TTC549 (cell line): Measurements from ENCODE around the gene CBLN3.
"Not testable (repeated sequence)": the region's sequence is repeated elsewhere in the genome, so short reads cannot be mapped to it uniquely, and the experiment has no call there.

Experiments used
- FAIRE-seq: peaks from 2 replicates; lab custom pipeline; 2012; peaks lifted over from hg19 to GRCh38; lab: Jason Lieb, UNC

Gene CBLN3

DNA sequence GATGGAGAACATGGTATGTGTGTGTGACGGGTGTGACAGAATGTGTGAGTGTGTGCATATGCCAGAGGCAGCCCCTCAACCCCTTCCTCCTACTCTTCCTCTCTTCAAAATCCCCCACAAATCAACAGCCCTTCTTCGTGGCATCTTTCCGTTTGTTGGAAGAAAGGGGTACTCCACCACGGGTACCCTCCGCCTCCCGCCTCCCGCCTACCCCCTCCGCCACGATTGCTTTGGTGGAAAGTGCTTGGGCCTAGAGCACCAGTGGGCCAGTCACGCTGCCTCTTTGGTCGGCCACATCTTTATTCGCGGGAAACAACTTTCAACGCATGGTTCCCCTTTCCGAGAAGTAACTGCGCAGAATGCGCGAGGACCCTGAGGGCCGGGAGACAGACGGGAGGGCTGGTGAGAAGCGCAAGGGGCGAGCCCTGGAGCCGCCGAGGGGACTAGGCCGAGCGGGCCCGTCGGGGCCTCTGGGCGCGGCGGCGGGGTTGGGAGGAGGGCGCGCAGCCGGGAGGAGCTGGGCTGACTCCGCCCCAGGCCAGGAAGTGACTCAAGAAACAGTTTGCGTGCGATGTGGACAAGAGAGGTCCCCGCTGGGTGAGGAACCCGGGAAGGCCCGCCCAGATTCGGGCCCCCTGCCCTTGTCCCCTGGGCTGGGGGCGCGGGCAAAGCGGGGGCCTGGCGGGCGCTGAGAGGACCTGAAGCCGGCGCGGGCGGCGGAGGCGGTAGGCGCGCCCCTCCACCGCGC is at the start of gene CBLN3, which contains the start of gene KHNYN:
Gene CBLN3, minus strand, starts transcription at position 274 of the 748 bp plus-strand sequence. CDS start 614 bp downstream, outside the sequence.
Gene KHNYN, plus strand, starts transcription at position 560 of the 748 bp plus-strand sequence. CDS start 777 bp downstream, outside the sequence.
- no peak for FAIRE-seq

DNA sequence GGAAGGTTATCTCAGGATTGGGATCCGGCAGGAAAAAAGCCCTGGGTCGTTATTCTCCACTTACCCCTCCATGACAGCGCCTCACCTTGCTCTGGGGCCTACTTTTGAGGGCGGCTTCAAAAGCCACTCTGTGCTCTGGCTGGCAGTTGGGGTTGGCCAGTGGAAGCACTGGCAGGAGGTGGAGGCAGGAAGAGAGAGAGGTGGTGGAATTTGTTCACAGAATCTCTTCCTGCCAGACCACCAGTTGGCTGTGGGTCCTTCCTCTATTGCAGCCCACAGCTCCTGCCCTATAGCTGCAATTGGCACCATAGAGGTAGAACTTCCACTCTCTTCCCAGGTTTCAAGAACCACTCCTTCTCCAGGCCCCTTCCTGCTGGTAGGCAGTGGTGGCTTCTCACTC is 45.8 kb upstream of the CBLN3 start:
- FAIRE-seq, result no peak

DNA sequence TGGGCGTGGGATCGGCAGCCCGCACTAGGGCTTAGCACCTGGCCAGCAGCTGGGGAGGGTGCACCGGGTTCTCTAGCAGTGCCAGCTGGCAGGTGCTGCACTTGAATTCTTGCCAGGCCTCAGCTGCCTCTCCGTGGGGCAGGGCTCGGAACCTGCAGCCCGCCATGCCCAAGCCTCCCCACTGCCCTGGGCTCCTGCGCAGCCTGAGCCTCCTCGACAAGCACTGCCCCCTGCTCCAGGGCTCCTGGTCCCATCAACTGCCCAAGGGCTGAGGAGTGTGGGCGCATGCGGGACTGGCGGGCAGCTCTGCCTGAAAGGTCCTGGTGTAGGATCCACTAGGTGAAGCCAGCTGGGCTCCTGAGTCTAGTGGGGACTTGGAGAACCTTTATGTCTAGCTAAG is 43.7 kb upstream of the CBLN3 start:
- FAIRE-seq, result no peak

DNA sequence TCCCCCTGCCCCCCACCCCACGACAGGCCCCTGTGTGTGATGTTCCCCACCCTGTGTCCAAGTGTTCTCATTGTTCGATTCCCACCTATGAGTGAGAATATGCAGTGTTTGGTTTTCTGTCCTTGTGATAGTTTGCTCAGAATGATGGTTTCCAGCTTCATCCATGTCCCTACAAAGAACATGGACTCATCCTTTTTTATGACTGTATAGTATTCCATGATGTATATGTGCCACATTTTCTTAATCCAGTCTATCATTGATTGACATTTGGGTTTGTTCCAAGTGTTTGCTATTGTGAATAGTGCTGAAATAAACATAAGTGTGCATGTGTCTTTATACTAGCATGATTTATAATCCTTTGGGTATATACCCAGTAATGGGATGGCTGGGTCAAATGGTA is 41.0 kb upstream of the CBLN3 start:
- not testable (repeated sequence) for FAIRE-seq

DNA sequence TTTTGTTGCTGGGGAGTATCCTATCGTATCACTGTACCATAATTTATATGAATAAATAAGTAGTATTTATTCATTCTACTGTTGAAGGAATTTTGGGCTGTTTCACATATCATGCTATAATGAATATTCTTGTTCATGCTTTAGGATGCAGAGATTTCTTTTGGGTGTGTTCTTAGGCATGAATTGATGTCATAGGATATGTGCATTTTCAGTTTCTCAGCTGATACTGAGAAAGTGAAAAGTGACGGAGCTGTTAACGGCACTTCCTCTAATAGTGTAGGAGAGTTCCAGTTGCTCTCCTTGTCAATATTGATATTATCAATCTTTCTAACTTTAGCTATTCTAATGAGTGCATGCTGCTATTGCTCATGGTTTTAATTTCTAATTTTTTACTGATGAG is 36.3 kb upstream of the CBLN3 start:
- no peak for FAIRE-seq

DNA sequence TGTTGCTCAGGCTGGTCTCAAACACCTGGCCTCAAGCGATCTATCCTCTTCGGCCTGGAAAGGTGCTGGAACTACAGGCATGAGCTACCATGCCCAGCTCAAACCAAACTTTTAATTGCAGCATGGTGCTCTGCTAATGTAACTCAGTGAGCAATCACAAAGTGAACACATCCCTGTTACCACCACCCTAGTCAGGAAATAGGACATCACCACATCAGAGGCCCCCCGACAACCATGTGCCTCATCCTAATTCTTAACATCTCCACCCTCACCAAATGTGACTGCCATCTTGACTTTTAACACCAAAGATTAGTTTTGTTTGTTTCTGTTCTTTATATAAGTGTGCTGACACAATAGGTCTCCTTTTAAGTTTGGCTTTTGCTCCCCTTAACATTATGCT is 35.9 kb upstream of the CBLN3 start:
- no peak for FAIRE-seq

DNA sequence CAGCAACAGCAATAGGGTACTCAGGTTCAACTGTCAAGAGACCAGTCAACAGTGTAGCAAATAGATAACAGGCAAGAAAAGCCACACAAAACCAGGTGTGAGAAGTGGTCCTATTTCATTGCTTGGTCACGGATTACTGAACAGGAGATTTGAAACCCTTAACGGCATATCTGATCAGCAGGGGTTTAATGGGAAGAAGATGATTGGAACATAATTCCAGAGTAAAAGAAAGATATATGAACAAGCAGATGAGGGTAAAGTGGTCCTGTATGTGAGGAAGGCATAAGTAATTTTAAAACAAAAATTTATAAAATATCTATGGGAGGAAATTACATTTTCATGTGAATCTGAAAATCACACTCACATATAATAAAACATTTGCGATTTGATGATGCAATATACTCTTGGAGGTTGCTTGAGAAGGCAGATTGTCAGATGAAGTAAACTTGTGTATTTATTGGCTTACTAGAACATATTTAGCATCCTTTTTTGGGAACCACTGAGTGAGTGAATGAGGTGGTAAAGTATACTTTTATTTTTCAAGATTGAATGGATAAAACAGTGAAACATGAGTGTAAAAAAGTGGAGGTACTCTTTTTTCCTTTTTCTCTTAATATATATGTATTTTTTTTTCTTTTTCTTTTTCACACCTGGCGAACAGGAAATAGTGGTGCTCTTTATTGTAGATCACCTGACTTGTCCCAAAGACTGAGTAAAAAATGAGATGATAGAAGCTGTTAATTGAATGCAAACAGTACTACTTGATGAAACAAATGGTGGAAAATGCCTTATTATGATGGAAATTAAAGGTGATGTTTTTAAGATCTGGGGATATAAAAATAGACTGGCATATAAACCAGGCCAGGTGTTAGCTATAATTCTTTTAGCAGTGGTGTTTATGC is 34.7 kb upstream of the CBLN3 start:
- FAIRE-seq, result no peak

DNA sequence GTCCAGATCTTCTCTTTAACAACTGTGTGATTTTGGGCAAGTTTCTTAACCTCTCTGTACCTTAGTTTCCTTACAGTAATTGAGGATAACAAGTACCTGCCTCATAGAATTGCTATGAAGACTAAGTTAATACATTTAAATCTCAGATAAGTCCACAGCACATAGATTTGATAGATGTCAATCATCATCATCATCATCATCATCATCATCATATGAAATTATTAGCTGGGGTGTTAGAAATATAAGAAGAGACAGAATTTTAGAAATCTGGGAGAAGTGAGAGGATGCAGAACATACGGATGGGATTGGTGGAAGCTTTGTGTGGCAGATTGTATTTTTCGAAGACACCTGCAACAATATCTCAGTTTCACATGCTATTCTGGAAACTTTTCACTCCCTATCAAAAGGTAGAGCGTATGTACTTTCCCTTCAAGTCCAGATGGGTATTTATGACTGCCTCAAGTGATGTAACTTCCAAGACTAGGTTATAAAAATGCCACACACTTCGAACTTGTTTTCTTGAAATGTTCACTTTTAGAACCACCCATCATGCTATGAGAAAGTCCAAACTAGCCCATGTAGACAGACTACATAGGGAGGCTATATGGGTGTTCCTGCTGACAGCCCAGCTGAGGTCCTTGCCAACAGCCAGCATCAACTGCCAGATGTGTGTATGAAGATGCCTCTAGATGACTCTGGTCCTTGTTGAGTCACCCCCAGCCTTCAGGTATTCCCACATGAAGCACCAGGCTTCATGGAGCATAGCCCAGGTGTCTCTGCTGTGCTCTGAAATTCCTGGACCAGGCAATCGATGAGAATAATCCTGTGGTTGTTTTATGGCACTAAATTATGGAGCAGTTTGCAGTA is 33.8 kb upstream of the CBLN3 start:
- FAIRE-seq, result no peak

DNA sequence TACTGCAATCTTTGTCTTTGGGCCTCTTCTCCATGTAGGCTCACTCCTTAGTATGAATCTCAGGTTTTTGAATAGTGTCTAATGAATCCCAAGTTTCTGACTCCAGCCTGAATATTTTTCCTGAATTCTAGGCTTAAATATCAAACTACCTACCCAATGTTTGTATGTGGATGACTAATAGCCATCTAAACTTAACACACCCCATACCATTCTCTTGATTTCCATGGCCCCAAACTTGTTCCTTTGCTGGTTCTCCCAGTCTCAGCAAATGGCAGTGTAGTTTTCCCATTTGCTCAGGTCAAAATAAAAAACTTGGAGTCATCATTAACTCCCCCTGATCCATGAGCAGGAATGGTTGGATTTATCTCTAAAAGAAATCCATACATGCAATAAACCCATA is 31.9 kb upstream of the CBLN3 start:
- no peak for FAIRE-seq

DNA sequence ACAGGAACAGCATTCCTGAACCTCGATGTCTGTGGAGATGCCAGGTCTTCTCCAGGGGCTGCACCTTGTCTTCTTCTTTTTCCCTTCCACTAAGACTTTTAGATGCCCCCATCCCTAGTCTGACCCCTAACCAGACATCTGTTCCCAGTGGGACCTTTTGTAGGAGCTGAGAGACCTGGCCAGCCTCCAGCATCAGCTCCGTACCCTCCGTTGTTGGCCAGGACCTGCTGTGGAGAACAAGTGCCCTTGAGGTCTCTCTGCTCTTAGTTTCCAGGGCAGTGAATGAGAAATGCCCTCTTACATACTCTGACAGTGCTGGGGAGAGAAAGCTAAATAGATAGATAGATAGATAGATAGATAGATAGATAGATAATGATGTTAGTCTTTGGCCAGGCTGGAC is 29.9 kb upstream of the CBLN3 start:
- no peak for FAIRE-seq

DNA sequence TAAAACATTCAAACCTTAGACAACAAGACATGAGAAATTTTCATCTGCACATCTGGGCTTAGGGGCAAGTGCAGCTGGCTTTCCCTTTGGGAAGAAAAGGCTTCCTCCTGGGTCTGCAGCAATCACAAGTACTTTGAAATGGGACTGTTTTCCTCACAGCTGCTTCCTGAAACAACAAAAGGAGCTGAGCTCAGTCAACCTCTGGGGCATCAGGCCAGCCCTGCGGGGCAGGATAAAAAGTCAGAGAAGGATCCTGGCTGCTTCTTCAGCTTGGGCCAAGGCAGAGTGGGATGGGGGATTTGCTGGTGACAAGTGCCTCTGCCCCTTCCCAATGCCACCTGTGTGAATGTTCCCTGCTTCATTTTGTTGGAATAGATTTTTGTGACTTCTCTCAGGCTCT is 29.3 kb upstream of the CBLN3 start:
- no peak for FAIRE-seq

DNA sequence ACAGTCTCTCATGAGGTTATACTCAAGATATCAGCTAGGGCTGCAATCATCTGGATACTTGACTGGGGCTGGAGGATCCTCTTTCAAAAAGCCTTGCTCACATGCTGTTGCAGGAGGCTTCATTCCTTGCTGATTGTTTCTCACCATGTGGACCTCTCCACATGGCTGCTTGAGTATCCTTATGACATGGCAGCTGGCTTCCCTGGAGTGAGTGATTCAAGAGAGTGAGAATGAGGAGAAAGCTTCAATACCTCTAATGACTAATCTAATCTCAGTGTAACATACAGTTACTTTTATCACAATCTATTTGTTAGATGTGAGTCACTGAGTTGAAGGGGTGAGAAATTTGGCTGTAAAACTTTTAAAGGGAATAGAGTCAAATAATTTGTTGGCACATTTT is 27.5 kb upstream of the CBLN3 start:
- no peak for FAIRE-seq

DNA sequence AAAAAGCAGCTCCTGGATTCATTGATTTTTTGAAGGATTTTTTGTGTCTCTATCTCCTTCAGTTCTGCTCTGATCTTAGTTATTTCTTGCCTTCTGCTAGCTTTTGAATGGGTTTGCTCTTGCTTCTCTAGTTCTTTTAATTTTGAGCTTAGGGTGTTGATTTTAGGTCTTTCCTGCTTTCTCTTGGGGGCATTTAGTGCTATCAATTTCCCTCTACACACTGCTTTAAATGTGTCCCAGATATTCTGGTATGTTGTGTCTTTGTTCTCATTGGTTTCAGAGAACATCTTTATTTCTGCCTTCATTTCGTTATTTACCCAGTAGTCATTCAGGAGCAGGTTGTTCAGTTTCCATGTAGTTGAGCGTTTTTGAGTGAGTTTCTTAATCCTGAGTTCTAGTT is 21.4 kb upstream of the CBLN3 start:
- not testable (repeated sequence) for FAIRE-seq

DNA sequence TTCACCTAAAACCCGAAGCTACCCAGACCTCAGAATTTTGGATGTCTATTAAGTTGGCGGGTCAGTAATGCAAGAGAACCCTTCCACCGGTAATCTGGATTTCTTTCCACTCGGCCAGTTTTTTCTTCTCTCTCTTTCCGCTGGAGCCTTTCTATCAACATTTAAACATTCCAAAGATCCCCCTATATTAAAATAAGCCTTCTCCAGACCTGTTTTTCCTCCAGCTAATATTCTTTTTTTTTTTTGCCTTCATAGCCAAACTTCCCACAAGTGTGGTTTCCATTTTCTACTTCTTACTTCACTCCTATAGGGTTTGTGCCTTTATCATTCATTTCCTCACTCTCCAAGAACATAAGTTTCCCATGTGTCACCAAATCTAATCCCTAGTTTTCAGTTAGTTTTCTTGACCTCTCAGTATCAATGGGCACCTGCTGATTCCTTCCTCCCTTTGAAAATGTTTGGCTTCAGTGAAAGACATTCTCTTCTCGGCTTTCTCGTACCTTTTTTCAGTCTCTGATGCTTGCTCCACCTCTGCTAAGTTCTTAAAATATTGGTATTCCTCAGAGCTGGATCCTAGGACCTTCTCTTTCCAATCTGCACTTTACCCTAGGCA is 13.7 kb upstream of the CBLN3 start:
- FAIRE-seq, result no peak

DNA sequence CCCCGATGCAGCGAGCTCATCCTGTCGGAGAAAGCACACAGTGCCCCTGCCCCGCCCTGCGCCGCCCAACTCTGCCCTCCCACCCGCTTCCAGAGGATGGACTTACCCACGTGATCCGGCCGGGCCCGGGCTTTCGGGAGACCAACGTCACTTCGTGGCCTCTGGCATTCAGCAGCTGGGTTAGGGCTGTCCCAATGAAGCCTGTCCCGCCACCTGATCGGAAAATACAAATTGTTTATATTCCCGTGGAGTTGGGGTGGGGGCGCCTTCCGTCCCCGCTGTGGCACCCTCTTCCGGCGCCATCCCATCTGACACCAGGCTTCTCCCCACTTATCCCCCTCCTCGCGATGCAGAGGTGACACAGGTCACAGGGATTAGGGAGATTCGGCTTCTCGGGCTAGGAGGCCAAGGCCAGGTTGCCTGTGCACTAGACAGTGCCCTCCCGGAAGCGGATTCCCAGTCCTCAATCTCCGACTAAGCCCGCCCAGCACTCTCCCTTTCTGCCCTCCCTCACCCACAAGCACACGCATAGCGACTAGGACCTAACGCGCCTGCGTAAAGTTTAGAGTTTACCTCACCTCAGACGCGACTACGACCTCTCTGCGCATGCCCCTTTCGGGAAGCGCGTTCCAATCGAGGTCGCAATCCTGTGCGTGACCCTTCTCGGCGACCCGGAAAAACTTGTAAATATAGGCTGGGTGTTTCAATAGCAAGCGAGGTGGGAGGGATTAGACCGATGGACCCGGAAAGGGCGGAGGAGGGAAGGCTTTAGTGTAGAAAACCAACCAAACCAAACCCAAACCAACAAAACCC is 13.0 kb upstream of the CBLN3 start, which contains the start of gene SDR39U1:
Gene SDR39U1, minus strand, starts transcription at position 537 of the 813 bp plus-strand sequence. Its CDS starts 7 bp downstream, at position 530.
- FAIRE-seq, result peak; percentile 94

DNA sequence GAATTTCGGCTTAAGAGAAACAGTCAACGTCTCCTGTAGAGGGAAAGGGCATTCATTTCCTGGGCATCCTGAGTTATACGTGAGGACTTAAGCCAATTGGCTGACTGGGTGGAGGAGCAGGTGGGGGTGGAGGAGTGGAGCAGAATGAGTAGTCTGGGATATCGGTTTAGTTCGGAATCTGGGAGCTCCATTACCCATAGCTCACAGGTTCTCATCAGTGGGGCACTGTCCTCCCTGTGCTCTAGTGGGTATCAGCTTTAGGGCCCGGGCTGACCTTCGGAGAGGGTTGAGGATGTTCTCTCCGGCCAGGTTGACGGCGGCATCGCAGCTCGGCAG is 12.4 kb upstream of the CBLN3 start:
- no peak for FAIRE-seq

DNA sequence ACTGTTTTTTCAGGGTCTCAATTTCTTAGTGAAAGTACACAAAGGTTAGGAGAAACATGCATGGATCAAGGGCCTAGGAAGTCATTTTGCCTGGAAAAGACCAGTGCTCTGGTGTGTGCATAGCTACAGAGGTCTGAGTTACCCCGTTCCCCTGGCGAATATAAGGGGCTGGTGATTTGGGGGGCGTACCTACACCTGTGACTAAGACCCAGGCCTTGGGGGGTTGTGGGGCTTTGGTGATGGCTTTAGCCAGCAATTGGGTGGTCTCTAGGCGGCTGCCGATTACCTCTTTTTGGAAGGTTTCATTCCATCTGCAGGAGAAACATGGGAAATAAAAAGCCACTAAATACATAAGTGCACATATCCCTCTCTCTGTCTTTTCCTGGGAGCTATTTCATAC is 12.0 kb upstream of the CBLN3 start:
- no peak for FAIRE-seq

DNA sequence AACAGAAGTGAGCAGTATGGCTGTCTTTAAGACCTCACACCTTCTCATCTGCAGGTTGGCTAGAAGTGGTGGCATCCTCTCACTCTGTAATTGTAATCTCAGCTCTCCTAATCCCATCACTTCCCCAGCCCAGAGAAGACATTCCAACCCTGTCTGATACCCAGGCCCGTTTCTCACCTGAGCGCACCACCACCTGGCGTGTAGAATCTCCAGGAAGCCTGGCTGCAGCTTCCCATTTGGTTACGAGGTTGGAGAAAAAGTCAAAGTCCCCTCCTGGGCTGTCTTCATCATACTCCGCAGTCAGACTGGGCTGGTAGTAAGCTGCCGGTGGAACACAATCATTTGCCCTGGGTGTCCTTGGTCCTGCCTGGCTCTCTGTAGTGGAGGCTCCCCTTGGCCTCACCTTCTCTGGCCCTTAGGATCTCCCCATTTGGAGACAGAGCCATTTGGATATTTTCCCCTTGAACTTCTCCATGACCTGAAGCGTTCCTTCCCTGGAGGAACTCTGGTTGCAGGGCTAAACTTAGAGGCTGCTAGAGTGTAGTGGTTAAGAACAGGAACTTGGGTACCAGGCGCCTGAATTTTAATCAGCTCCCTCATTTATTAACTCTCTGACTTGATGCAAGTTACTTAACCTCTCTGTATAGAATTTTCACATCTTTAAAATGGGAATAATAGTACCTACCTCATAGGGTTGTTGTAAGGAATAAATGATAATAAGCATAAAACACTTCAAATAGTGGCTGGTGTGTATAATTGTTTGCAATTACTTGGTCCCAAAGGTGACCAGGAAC is 11.3 kb upstream of the CBLN3 start:
- no peak for FAIRE-seq

DNA sequence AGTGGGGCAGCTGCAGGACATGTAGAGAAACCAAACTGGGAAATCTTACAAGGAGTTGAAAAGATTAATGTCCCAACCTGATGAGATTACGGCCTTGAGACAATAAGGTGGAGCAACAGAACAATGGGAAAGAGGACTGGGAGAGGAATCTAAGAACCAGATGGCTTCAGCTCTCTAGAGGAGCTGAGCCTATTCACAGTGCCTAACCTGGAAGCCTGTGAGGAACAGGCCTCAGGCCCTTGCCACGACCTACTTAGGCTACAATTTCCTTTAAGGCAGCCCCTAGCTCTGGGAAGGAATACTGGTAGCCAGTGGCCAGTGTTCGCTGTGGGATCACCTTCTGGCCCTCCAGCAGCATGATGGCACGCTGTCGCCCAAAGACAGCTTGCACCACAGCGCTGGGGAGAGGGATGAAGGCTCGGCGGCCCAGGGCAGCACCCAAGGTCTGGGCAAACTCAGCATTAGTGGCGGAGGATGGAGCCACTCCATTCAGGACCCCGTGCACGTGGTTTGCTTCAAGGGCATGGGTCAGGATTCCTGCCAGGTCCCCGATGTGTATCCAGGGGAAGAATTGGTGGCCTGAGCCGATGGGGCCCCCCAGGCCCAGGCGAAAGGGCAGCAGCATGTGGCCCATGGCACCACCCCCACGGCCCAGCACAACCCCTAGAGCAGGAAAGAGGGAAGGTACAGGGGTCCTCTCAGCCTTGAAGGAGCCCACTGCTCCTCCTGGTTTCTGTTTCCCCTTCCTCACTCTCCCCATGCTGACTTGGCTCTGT is 10.6 kb upstream of the CBLN3 start:
- FAIRE-seq, result no peak
